Lower leg skin (tissue), 4 donors: ENCODE results near the gene ZMYM2. TPM values are rescaled to one million over a fixed set of nuclear protein-coding genes. Genes with fewer than 3 reads are reported as not detected.

ENCODE experiments used
- DNase-seq, 2 donors: peaks; one replicate each; pipeline ENCODE4 v3.0.0-alpha.2; 2019; ENCODE audit warnings: low spot score in 2 of 2
- H3K4me3 ChIP-seq: fragments of 200-600 bp; sonication (generic); 2 replicates; pipeline ENCODE4 v1.5.1; 2017; ENCODE audit warnings: mild to moderate bottlenecking, low read depth; ENCODE audit not compliant: poor library complexity, severe bottlenecking
- POLR2A ChIP-seq, 2 donors: fragments of 450-650 bp; IDR thresholded peaks; one replicate each; pipeline ENCODE4 v1.6.1; 2016 to 2017; ENCODE audit warnings: antibody characterized with exemption in 2 of 2, mild to moderate bottlenecking in 1 of 2, moderate library complexity in 1 of 2
- WGBS, 2 donors: methylation state at CpG; one replicate each; pipeline ENCODE4 v1.1.5; 2018; 5-methylcytosine and 5-hydroxymethylcytosine counted together
- intact Hi-C: fragments of 100-400 bp; cut with DNase I; formaldehyde crosslinking; loops from one replicate; pipeline ENCODE4 v1.15.0; 2023; ENCODE audit warnings: low total_unique reads
- total RNA-seq, 4 donors: library from RNA; depleted of rRNA; stranded (reverse); fragments of >200 nt; gene quantifications; one replicate each; pipeline ENCODE4 v1.1.0, GENCODE V29; 2016
- TF ChIP-seq, protein P1 (sequence below), 3 donors: fragments of 450-650 bp; IDR thresholded peaks; one replicate each; pipeline ENCODE4 v1.5.1; 2016; ENCODE audit warnings: antibody characterized with exemption in 3 of 3, mild to moderate bottlenecking in 3 of 3, moderate library complexity in 2 of 3

The ZMYM2 gene
- total RNA-seq = 10 to 100 TPM; 37.5 to 58.2 (median 49.5) TPM

DNA sequence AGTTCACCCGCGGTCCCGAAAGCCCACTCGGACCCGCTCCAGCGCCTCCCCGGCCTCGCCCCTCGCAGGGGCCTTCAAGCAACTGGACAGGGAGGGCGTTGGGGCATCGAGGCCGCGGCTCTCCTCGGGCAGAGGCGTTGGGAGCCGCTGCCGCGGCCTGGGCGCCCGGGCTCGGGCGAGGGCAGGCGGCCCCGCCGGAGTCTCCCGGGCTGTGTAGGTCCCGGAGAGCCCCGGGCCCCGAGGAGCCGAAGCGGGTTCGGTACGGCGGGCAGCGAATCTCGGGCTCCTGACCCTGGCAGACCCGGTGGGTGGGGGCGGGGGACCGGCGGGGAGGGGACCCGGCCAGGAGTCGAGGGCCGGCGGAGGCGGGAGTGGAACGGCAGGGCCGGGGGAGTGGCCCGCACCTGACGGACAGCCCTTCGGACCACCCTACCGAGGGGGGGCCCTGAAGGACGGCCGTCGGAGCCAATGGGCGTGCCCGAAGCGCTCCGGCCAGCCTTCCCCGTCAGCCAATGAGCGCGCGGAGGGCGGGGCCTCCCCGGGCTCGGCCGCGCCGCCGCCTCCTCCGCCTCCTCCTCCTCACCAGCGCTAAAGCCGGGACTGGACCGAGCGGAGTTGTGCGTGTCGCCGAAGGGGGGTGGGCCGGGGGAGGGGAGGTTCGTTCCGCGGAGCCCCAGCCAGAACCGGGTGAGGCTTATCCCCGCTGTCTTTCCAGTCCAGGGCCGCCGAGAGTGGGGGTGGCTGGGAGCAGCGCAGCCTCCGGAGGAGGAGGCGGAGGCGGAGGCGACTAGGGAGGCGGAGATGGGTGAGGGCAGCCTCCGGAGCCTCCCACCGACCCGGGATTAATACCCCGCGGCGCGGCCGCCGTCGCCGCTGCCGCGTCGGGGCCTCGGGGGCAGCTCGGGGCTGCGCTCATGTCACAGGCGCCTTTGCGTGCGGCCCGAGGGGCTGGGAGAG lies at the start of gene ZMYM2:
ZMYM2 (plus strand) TSS at position 573 of the 957 bp plus-strand sequence. CDS start 34,346 bp downstream, outside the sequence.
- H3K4me3 ChIP-seq = peak within 1 kb of the TSS; percentile 72
- intact Hi-C loops = loop anchor here (5.0 kb wide), 1 partner anchor 96 kb away; the partner anchor contains the start of gene ZMYM5
- TF ChIP-seq POLR2A (IDR thresholded peaks at IDR 0.05) = peak in 1 of 2 donors; percentile 53
- TF ChIP-seq, protein P1, sequence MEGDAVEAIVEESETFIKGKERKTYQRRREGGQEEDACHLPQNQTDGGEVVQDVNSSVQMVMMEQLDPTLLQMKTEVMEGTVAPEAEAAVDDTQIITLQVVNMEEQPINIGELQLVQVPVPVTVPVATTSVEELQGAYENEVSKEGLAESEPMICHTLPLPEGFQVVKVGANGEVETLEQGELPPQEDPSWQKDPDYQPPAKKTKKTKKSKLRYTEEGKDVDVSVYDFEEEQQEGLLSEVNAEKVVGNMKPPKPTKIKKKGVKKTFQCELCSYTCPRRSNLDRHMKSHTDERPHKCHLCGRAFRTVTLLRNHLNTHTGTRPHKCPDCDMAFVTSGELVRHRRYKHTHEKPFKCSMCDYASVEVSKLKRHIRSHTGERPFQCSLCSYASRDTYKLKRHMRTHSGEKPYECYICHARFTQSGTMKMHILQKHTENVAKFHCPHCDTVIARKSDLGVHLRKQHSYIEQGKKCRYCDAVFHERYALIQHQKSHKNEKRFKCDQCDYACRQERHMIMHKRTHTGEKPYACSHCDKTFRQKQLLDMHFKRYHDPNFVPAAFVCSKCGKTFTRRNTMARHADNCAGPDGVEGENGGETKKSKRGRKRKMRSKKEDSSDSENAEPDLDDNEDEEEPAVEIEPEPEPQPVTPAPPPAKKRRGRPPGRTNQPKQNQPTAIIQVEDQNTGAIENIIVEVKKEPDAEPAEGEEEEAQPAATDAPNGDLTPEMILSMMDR (IDR thresholded peaks at IDR 0.05) = no peak
- DNase-seq = peak; percentile 97 to 100
- 0% methylated on average over 43 to 56 of the region's 112 CpGs for WGBS, 2 donors

DNA sequence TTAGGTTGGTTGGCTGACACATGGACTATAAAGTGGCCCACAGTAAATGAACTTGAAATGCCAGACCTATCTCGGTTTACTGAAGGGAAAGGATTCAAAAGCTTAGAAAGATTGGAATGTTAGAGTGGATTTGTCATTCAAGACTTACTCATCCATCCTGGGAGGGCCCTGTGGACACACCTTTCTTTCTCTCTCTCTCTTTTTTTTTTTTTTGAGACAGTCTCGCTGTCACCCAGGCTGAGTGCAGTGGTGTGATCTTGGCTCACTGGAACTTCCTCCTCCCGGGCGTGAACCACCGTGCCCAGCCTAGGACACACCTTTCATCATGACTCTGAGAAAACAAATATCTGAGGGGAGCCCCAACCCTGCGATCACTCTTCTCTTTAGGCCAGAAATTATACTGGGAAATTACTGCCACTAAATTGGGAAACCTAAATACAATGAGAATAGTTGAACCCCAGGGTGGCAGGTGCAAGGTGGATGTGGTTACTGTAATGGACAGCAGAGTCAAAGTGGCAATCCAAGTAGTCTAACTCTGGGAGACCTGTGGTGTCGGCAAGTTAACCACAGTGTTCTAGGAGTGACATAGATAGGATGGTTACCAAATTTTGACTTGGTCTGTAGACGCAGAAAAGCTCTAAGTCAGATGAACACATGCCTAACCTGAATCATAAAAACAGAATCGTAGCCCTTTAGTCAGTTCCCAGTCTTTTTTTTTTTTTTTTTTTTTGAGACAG lies 48.0 kb upstream of the ZMYM2 start:
- no peak for TF ChIP-seq POLR2A (IDR thresholded peaks at IDR 0.05)
- TF ChIP-seq, protein P1 (IDR thresholded peaks at IDR 0.05) = no peak
- WGBS, 2 donors = 72 to 73% methylated on average over 9 of the region's 9 CpGs
- no peak overlapping the region for H3K4me3 ChIP-seq
- no peak for DNase-seq
- intact Hi-C loops = no loop called here

DNA sequence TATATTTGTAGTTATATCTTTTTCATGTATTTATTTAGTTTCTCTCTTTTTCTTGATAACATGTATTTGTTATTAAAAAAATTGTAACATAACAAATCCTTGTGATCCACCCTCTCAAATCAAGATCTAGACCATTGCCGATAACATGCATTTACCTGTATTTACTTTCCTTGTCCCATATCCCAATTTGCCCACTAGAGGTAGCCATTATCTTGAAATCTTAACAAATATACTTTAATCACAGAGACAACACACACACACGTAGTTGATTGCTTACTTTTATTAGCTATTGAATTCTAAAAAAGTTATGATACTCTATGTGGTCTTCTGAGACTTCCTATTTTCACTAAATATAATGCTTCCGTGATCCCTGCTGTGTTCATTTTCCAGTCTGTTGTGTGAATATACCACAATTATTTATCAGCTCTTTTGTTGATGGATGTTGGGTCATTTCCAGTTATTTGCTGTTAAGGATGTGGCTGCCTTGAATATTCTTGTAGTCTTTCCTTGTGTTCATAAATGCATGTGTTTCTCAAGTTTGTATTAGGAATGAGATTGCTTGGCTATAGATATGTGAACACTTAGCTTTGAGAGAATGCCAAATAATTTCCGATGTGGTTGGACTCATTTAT lies 31.3 kb upstream of the ZMYM2 start:
- H3K4me3 ChIP-seq = no peak overlapping the region
- TF ChIP-seq, protein P1 (IDR thresholded peaks at IDR 0.05) = no peak
- TF ChIP-seq POLR2A (IDR thresholded peaks at IDR 0.05) = no peak
- intact Hi-C loops = no loop called here
- 30% methylated on average over 4 of the region's 4 CpGs for WGBS, 2 donors
- no peak for DNase-seq

DNA sequence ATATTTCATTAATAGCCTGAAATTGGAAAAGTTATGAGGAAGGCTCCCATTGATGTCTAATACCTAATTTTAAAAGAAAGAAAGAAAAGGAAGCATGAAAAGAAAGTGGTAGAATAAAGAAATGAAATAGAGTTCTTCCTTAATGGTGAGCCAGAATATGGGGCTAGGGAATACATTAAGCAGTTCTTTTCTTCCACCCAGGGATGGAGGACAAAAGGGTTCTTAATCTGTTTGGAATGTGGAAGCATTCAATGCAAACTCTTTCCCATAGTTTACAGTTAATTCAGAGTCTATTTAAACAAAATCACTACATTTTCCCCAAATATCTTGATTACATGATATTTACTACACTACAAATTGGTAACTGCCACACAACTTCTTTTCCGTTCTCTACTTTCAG lies 18.4 kb upstream of the ZMYM2 start:
- TF ChIP-seq POLR2A (IDR thresholded peaks at IDR 0.05) = no peak
- TF ChIP-seq, protein P1 (IDR thresholded peaks at IDR 0.05) = no peak
- no peak for DNase-seq
- intact Hi-C loops = no loop called here
- no peak overlapping the region for H3K4me3 ChIP-seq
- WGBS, 2 donors = 94 to 97% methylated on average over 1 of the region's 1 CpG

DNA sequence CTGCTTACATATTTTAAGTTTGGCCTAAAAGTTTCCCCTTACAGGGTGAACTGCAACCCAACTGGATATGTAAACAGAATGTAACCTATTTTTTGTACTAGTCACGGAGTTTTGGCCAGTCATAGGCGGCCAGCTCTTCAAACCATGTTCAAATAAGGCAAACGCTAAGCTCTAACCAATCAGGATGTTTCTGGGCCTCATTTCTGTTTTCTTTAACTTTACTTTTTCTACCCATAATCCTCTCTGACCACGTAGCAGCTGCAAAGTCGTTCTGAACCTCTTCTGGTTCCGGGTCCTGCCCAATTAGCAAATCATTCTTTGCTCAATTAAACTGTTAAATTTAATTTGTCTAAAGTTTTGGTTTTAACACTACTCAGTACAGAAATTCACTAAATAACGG lies 8.2 kb upstream of the ZMYM2 start:
- WGBS, 2 donors = 82 to 84% methylated on average over 7 of the region's 7 CpGs
- TF ChIP-seq, protein P1 (IDR thresholded peaks at IDR 0.05) = no peak
- no peak for TF ChIP-seq POLR2A (IDR thresholded peaks at IDR 0.05)
- intact Hi-C loops = no loop called here
- H3K4me3 ChIP-seq = no peak overlapping the region
- DNase-seq = no peak
